ENCODE data around the gene CASZ1.

The CASZ1 gene

DNA sequence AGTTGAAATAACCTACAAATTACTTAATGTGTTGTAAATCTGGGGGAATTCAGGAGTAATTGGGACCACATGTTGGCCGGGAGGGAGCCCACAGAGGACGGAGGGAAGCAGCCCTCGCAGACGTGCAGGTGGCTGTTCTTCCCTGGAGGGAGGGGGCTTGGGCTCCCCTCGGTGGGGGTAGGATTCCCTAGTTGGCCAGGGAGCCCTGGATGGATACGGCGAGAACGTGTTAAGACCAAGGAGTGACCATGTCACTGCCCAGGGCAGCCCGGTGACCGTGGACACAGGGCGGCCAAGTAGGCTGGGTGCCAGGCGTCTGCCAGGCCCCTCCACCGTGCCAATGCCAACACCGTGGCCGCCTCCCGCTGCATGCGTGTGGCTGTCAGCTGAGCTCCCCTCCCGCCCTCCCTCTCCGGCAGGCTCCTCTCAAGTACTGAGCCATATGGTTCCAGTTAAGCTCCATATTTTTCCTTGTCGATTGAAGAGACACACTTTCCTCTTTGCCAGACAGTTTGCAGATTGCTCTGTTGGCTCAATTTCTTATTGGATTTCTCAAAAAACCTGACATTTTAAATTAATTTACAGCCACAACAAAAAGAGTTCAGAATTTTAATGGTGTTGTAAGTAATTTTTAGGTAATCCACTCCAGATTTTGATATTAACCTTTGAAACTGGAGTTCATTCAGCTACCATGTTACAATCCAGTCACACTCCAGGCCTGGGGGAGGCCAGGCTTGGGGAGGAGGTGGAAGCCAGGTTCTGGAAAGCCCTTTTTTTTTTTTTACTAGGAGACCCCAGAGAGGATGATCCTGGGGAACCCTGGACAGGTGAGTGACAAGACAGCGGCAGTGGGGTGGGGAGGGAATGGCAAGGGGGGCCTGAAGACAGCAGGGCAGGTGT, 71.2 kb downstream of the CASZ1 start:
- no peak for DNase-seq

DNA sequence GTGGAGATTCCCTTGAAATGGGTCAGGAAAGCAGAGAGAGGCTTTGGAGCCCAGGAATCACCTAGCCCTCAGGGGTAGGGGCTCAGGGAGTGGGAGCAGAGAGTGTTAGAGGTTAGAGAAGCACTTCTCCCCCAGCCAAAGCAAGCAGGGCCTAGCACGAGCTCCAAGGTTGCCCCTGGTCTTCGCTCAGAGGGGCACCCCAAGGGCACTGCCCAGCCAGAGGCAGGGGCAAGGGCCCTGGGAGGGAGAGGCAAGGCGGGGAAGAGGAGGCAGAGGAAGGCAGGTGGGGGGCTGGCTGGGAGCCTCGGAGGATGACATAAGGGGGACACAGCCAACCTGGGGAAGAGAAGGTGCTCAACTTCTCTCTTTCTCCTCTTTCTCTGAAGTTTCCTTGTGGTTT, 71.9 kb downstream of the CASZ1 start:
- no peak for DNase-seq

GRCh38 chr1:10724052-10724494, 72.4 kb downstream of the CASZ1 start:
- peak; percentile 53 for DNase-seq

DNA sequence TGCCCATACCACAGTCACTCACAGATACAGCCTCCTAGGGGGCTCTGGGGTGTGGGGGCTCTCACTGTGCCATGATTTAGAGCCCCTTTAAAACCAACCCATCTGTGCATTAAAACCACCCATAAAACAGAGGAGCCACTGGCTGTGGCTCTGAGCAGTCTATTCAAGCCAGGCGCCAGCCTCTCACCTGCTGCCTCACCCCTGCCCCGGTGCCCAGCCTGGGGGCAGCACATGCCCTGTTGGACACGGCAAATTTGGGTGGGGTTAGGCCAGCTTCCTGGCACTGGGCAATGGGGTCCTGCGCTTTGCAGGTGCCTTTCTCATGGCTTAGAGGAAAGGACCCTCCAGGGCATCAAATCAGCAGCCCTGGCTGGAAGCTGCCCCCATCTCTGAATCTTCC, 73.1 kb downstream of the CASZ1 start:
- DNase-seq: no peak

GRCh38 chr1:10722803-10723202, 73.6 kb downstream of the CASZ1 start:
- DNase-seq: no peak

- DNase-seq: peak; percentile 31
Measured at GRCh38 chr1:10721381-10722321, 74.8 kb downstream of the CASZ1 start.

- no peak for DNase-seq
Measured at GRCh38 chr1:10720635-10721034, 75.8 kb downstream of the CASZ1 start.

DNA sequence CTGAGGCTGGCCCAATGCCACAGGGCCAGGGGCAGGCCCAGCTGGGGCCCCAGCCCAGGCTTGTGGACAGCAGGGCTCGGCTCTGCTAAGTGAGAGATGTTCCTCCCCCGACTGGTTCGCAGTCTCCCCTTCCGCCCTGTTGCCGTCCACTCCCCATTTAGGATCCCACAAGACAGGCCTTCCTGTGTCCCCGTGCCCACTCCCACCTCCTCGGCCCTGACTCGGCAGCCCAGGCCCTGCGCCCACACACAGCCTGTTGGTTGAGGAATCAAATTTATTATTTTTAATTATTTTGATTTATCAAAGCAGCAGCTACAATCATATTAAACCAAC, 78.4 kb downstream of the CASZ1 start:
- no peak for DNase-seq

GRCh38 chr1:10717296-10718082, 79.0 kb downstream of the CASZ1 start:
- no peak for DNase-seq

DNA sequence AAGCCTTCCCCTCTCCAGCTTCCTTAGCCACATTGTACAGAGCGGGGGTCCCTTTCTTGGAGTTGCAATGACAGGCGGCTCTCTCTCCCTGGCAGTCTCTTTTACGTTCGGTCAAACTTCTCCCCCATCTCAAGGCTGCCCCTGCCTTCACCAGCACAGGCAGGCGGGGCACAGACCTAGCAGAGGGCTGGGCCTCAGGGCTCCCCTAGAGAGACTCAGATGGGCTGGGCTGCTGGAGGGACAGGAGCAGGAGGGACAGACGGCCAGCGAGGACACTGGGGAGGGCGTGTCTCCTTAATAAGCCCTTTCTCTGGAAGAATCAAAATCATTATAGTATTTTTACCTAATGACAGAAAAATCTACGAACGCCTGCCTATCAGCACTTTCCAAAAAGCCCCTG, 79.6 kb downstream of the CASZ1 start:
- DNase-seq: no peak

GRCh38 chr1:10714337-10715114, 81.9 kb downstream of the CASZ1 start:
- DNase-seq: no peak

GRCh38 chr1:10713614-10714013, 82.8 kb downstream of the CASZ1 start:
- DNase-seq: no peak

- DNase-seq: no peak
Measured at GRCh38 chr1:10712568-10713362, 83.7 kb downstream of the CASZ1 start.

GRCh38 chr1:10710489-10710888, 86.0 kb downstream of the CASZ1 start:
- DNase-seq: peak; percentile 37

DNA sequence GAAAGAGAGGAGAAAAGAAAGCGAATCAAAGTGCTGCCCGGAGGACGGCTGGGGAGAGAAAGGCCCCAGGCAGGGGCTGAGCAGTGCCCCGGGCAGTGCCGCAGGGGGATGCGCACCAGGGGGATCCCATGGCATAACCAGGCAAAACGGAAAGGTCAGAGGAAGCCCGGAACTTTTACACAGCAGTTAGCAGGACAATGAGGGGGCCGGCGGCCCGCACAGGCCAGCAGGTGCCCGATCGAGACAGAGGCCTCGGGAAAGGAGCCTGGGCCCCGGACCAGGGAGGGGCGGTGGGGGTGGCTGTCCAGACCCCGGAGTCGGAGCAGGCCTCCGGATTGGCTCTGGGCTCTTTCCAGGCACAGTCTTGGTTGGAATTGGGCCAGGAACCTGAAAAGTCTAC, 86.8 kb downstream of the CASZ1 start:
- DNase-seq: no peak

GRCh38 chr1:10709165-10709564, 87.3 kb downstream of the CASZ1 start:
- no peak for DNase-seq

- DNase-seq: no peak
Measured at GRCh38 chr1:10708757-10709156, 87.7 kb downstream of the CASZ1 start.

- DNase-seq: no peak
Measured at GRCh38 chr1:10707208-10707607, 89.2 kb downstream of the CASZ1 start.

DNA sequence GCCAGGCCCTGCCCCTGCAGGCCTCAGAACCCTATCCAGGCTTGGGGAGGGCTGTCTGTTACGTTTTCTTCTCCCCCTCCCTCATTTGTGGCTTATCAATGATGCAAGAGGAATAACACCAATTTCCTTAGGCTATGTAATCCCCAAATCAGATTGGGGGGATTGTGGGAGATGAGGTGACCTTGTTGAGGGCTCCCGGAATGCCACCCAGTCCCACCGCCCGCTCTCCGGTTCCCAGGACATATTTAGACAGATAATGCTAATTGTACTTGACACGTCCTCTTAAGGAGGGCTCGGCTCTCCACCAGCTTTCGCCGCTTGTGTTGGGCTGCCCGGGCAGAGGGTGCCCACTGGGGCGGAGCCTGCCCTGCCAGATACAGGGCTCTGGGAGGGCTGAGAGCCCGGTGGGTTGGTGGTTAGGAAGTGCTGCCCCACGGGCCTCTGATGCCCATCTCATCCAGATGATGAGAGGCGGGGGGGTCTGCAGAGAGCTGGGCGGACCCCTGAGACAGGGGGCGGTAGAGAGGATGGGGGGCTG, 90.0 kb downstream of the CASZ1 start:
- no peak for DNase-seq

- DNase-seq: no peak
Measured at GRCh38 chr1:10705953-10706352, 90.5 kb downstream of the CASZ1 start.

DNA sequence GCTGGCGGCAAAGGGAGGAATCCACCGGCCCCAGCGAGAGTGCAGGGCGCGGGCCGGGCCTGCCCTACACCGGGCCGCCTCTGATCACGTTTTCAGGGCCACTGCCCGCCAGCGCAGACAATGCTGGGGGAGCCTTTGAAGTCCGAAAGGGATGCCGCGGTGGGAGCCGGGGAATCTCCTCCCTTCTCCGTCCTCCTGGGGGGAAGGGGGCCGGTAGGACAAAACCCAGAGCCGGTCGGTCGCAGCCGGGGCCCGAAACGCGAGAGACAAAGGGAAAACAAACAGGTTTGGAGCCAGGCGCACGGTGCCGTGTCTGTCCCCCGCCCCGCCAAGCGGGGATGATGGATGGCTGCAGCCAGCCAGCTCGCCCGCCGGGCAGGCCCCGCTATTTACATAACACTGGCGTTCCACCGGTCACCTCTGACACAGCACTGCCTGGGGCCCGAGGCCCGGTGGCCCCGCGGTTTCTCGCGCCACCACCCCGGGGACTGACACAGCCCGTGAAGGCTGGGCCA, 92.0 kb downstream of the CASZ1 start:
- DNase-seq: no peak

Data from RPMI8226 (cell line).